Dendritic cell treated with granulocyte-macrophage colony-stimulating factor and Interleukin-4, amounts not matched to agents 40 ng/mL and 50 ng/mL, for 4 days (primary cell): ENCODE measurements around the gene MYOCD.

Source experiments
- H3K27ac Mint-ChIP-seq: one replicate; pipeline ENCODE4 v1.8.0; 2022; ENCODE audit warnings: mild to moderate bottlenecking, mixed read lengths
- H3K27me3 Mint-ChIP-seq: one replicate; pipeline ENCODE4 v1.8.0; 2022; ENCODE audit warnings: mild to moderate bottlenecking, mixed read lengths
- H3K36me3 Mint-ChIP-seq: one replicate; pipeline ENCODE4 v1.8.0; 2022; ENCODE audit warnings: low read depth, mixed read lengths
- H3K4me1 Mint-ChIP-seq: one replicate; pipeline ENCODE4 v1.8.0; 2022; ENCODE audit warnings: low read depth, mixed read lengths
- H3K4me3 Mint-ChIP-seq: one replicate; pipeline ENCODE4 v1.8.0; 2022; ENCODE audit warnings: mild to moderate bottlenecking, moderate library complexity, mixed read lengths
- H3K9me3 Mint-ChIP-seq: one replicate; pipeline ENCODE4 v1.8.0; 2022; ENCODE audit warnings: mixed read lengths
- intact Hi-C: fragments of 100-400 bp; cut with micrococcal nuclease; formaldehyde crosslinking; loops from one replicate; pipeline ENCODE4 v1.15.0; 2022

Gene MYOCD

GRCh38 chr17:12706070-12706469 lies 40.4 kb downstream of the MYOCD start:
- Mint-ChIP-seq H3K36me3 (no peaks in the 10 kb centered on the region), H3K4me1 (no peaks in the 10 kb centered on the region), H3K4me3 (no peak overlapping the region), H3K9me3 (peaks cover 8% of the 10 kb centered on the region), H3K27me3 (no peaks in the 10 kb centered on the region), H3K27ac (no peak overlapping the region)
- intact Hi-C loops, result no loop called here

DNA sequence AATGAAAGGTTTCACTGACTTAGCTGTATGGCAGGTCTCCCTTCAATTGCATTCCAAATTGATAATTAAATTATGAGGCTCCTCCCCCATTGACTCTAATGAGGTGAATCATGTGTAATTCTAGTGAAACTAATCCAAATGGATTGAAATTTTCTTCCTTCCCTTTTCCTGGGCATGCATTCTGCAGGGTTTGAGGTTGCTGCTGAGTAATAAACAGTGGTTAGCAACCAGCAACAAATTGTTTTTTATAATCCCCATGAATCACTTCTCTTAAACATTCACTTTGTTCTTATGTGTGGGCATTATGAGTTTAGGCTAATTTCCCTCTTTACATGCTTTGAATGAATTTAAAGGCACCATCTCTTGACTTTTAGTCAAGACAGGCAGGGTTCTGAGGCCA lies 43.4 kb downstream of the MYOCD start:
- no peak overlapping the region for H3K4me3 Mint-ChIP-seq
- no peak overlapping the region for H3K27ac Mint-ChIP-seq
- H3K27me3 Mint-ChIP-seq, result no peaks in the 10 kb centered on the region
- intact Hi-C loops, result no loop called here
- H3K9me3 Mint-ChIP-seq, result peaks cover 7% of the 10 kb centered on the region
- no peaks in the 10 kb centered on the region for H3K4me1 Mint-ChIP-seq
- no peaks in the 10 kb centered on the region for H3K36me3 Mint-ChIP-seq

GRCh38 chr17:12712415-12712814 lies 46.7 kb downstream of the MYOCD start:
- Mint-ChIP-seq H3K4me1 (no peaks in the 10 kb centered on the region), H3K4me3 (no peak overlapping the region), H3K27ac (no peak overlapping the region), H3K36me3 (no peaks in the 10 kb centered on the region), H3K9me3 (peaks cover 12% of the 10 kb centered on the region), H3K27me3 (no peaks in the 10 kb centered on the region)
- intact Hi-C loops, result no loop called here

GRCh38 chr17:12712941-12713340 lies 47.3 kb downstream of the MYOCD start:
- peaks cover 15% of the 10 kb centered on the region for H3K9me3 Mint-ChIP-seq
- no peak overlapping the region for H3K4me3 Mint-ChIP-seq
- no peaks in the 10 kb centered on the region for H3K4me1 Mint-ChIP-seq
- intact Hi-C loops, result no loop called here
- H3K27me3 Mint-ChIP-seq, result no peaks in the 10 kb centered on the region
- no peaks in the 10 kb centered on the region for H3K36me3 Mint-ChIP-seq
- no peak overlapping the region for H3K27ac Mint-ChIP-seq

DNA sequence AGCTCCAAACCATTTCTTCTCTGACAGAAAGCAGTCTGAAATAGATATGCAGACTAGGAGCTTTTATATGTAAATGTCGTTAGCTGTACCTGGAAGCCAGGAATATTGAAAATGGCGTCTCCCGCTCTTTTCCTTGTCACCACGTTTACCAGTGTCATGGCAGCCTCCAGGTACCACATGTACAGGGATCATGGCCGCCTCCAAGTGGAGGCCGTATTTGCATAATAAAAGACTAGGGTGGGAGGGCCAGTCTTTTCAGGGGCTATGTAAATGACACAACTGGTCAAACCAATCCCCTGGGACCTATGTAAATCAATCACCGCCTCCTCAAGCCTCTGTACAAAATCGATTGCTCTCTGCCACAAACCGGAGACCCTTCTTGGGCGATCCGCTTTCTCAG lies 54.3 kb downstream of the MYOCD start:
- peaks cover 25% of the 10 kb centered on the region for H3K9me3 Mint-ChIP-seq
- H3K4me1 Mint-ChIP-seq, result no peaks in the 10 kb centered on the region
- no peak overlapping the region for H3K4me3 Mint-ChIP-seq
- intact Hi-C loops, result no loop called here
- H3K27ac Mint-ChIP-seq, result no peak overlapping the region
- no peaks in the 10 kb centered on the region for H3K27me3 Mint-ChIP-seq
- H3K36me3 Mint-ChIP-seq, result no peaks in the 10 kb centered on the region

DNA sequence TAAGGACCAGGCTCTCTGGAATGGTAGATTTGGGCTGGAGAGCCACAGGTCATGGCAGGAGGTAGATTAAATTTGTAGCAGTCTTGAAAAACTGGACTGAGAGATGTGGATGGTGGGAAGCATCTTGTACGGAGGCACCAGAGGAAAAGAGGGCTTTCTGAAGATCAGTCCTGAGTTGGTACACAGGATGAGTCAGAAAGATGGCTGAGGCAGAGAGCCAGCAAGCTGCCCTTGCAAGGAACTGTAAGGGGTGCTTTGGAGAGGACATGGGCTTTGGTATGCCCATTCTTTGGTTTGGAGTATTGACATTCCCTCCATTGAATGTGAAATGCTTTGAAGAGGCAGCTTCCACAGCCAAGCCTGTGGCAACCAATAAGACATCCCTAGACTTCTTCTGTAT lies 55.9 kb downstream of the MYOCD start:
- Mint-ChIP-seq H3K4me1 (no peaks in the 10 kb centered on the region), H3K4me3 (no peak overlapping the region), H3K27me3 (no peaks in the 10 kb centered on the region), H3K27ac (no peak overlapping the region), H3K9me3 (peaks cover 18% of the 10 kb centered on the region), H3K36me3 (no peaks in the 10 kb centered on the region)
- intact Hi-C loops, result no loop called here

DNA sequence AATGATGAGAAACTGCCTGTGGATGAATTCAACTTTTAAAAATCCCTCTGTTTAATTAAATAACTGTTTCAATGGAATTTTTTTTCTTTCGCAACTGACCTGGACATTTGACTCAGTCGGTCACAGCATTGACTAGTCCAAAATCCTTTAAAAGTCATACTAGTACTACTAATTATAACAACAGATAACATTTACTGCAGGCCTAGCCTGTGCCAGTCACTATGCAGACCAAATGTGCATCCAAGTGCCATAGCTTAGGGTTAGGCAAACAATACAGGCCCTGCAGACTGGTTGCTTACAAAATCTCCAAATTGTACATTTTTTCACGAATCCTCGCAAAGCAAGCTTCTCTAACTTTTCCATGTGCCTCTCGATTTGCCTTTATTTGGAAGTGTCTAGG lies 56.6 kb downstream of the MYOCD start:
- intact Hi-C loops, result no loop called here
- Mint-ChIP-seq H3K4me3 (no peak overlapping the region), H3K9me3 (peaks cover 18% of the 10 kb centered on the region), H3K27ac (no peak overlapping the region), H3K27me3 (no peaks in the 10 kb centered on the region), H3K36me3 (no peaks in the 10 kb centered on the region), H3K4me1 (no peaks in the 10 kb centered on the region)

DNA sequence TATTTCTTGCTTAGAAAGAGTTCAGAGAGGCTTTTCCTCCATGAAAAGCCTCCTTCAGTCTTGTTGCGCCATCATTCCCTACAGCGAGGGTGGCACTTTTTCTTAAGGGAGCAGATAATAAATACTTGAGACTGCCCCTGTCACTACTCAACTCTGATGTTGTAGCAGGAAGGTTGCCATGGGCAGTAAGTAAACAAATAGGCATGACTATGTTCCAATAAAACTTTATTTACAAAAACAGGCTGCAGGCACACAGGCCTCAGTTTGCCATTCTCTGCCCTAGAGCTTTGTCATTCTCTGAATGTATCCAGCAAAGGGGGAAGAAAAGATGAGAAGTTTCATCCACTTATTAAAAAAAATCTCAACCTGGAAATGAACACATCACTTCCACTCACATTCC lies 60.4 kb downstream of the MYOCD start:
- no peak overlapping the region for H3K4me3 Mint-ChIP-seq
- H3K27me3 Mint-ChIP-seq, result no peaks in the 10 kb centered on the region
- intact Hi-C loops, result no loop called here
- H3K36me3 Mint-ChIP-seq, result no peaks in the 10 kb centered on the region
- no peak overlapping the region for H3K27ac Mint-ChIP-seq
- no peaks in the 10 kb centered on the region for H3K9me3 Mint-ChIP-seq
- no peaks in the 10 kb centered on the region for H3K4me1 Mint-ChIP-seq

- no peak overlapping the region for H3K27ac Mint-ChIP-seq
- intact Hi-C loops, result no loop called here
- no peaks in the 10 kb centered on the region for H3K9me3 Mint-ChIP-seq
- H3K36me3 Mint-ChIP-seq, result no peaks in the 10 kb centered on the region
- H3K4me1 Mint-ChIP-seq, result no peaks in the 10 kb centered on the region
- no peak overlapping the region for H3K4me3 Mint-ChIP-seq
- no peaks in the 10 kb centered on the region for H3K27me3 Mint-ChIP-seq
Measured at GRCh38 chr17:12727076-12727760, 61.5 kb downstream of the MYOCD start.

DNA sequence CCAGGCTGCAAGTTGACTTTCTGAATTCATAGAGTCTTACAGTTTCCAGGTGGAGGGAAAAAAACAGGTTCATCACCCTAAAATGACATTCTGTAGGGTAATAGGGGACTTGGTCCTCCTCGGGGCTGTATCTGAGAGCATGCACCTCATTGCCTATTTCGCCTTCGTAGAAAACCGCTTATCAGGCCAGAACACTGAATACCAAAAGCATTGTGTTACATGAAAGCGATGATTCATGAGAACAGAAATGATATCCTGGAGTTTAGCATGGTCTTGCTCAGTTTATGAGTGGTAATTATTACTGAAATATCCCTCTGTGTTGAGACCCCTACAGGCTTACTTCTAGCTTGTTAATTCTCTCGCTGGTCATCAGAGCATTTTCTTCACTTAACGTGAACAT lies 62.2 kb downstream of the MYOCD start:
- Mint-ChIP-seq H3K4me1 (no peaks in the 10 kb centered on the region), H3K27ac (no peak overlapping the region), H3K27me3 (no peaks in the 10 kb centered on the region), H3K4me3 (no peak overlapping the region), H3K36me3 (no peaks in the 10 kb centered on the region), H3K9me3 (no peaks in the 10 kb centered on the region)
- intact Hi-C loops, result no loop called here

DNA sequence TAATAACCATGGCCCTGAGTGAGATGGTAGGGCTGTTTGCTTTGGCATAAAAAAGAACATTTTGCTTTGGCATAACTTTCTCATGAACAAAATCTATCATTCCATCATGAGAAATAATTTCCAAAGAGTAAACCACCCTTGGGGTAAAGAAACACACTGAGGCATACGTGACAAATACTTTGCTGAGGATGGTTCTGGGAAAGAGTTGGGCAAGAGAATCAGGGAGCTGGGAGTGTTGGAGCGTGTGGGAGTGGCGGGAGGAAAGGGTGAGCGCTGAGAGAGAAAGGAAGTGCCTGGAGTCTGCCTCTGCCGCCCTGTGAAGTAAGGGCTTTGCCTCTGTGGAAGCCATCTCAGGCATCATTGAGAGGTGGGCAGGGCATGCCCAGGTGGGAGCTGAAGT lies 63.4 kb downstream of the MYOCD start:
- H3K27me3 Mint-ChIP-seq, result no peaks in the 10 kb centered on the region
- intact Hi-C loops, result no loop called here
- no peaks in the 10 kb centered on the region for H3K9me3 Mint-ChIP-seq
- H3K36me3 Mint-ChIP-seq, result no peaks in the 10 kb centered on the region
- H3K27ac Mint-ChIP-seq, result no peak overlapping the region
- no peaks in the 10 kb centered on the region for H3K4me1 Mint-ChIP-seq
- H3K4me3 Mint-ChIP-seq, result no peak overlapping the region

GRCh38 chr17:12730421-12730820 lies 64.7 kb downstream of the MYOCD start:
- Mint-ChIP-seq H3K27ac (no peak overlapping the region), H3K9me3 (no peaks in the 10 kb centered on the region), H3K4me1 (no peaks in the 10 kb centered on the region), H3K36me3 (no peaks in the 10 kb centered on the region), H3K4me3 (no peak overlapping the region), H3K27me3 (no peaks in the 10 kb centered on the region)
- intact Hi-C loops, result no loop called here

GRCh38 chr17:12730931-12731521 lies 65.3 kb downstream of the MYOCD start:
- no peaks in the 10 kb centered on the region for H3K36me3 Mint-ChIP-seq
- no peak overlapping the region for H3K4me3 Mint-ChIP-seq
- H3K27ac Mint-ChIP-seq, result no peak overlapping the region
- H3K9me3 Mint-ChIP-seq, result no peaks in the 10 kb centered on the region
- H3K4me1 Mint-ChIP-seq, result no peaks in the 10 kb centered on the region
- intact Hi-C loops, result no loop called here
- H3K27me3 Mint-ChIP-seq, result no peaks in the 10 kb centered on the region

- no peak overlapping the region for H3K27ac Mint-ChIP-seq
- no peaks in the 10 kb centered on the region for H3K9me3 Mint-ChIP-seq
- no peaks in the 10 kb centered on the region for H3K4me1 Mint-ChIP-seq
- no peak overlapping the region for H3K4me3 Mint-ChIP-seq
- H3K27me3 Mint-ChIP-seq, result no peaks in the 10 kb centered on the region
- H3K36me3 Mint-ChIP-seq, result no peaks in the 10 kb centered on the region
- intact Hi-C loops, result no loop called here
Measured at GRCh38 chr17:12731839-12732238, 66.1 kb downstream of the MYOCD start.

GRCh38 chr17:12732366-12732765 lies 66.7 kb downstream of the MYOCD start:
- Mint-ChIP-seq H3K27me3 (no peaks in the 10 kb centered on the region), H3K36me3 (no peaks in the 10 kb centered on the region), H3K4me1 (no peaks in the 10 kb centered on the region), H3K4me3 (no peak overlapping the region), H3K9me3 (no peaks in the 10 kb centered on the region), H3K27ac (no peak overlapping the region)
- intact Hi-C loops, result no loop called here
